SK-N-SH (cell line): ENCODE measurements around the gene ZBTB5. TPM values are rescaled to one million over a fixed set of nuclear protein-coding genes. Genes with fewer than 3 reads are reported as not detected.
A peak's percentile ranks its signal among the peaks of the same experiment; 100 is the strongest.

Source experiments
- CTCF ChIA-PET: fragments of 300-600, 350-600 bp; formaldehyde crosslinking; extraction: SDS; loops from one replicate; lab custom pipeline; 2021; lab: Yijun Ruan, JAX
- POLR2A ChIA-PET: fragments of 350-600 bp; sonication (Branson Sonifier 250); formaldehyde crosslinking; extraction: SDS; loops from one replicate; lab custom pipeline; 2020; ENCODE audit warnings: antibody characterized with exemption, inconsistent platforms; lab: Yijun Ruan, JAX
- DNase-seq: peaks from one replicate; pipeline ENCODE4 v3.0.0; 2012
- H2AFZ ChIP-seq: fragments of 200-600 bp; sonication (generic); 2 replicates; pipeline ENCODE4 v1.8.1; 2016; ENCODE audit warnings: antibody characterized with exemption, mild to moderate bottlenecking, low read depth
- H3F3A ChIP-seq: fragments of 200-600 bp; sonication (generic); replicated peaks from 2 replicates; pipeline ENCODE3; 2016; ENCODE audit warnings: antibody characterized with exemption, mild to moderate bottlenecking; ENCODE audit not compliant: insufficient read depth
- H3K27ac ChIP-seq, 2 experiments: fragments of 200-500 bp in 1 of 2; fragments of 200-600 bp in 1 of 2; sonication (Bioruptor generic) in 1 of 2; sonication (generic), shearing (Covaris generic) in 1 of 2; 2 replicates each; pipeline versions ENCODE4 v1.5.1 to v1.6.1; 2014 to 2016; ENCODE audit warnings: low read depth in 2 of 2, inconsistent platforms in 1 of 2, low read length in 1 of 2, mild to moderate bottlenecking in 1 of 2, mixed read lengths in 1 of 2
- H3K27me3 ChIP-seq: fragments of 200-600 bp; sonication (generic), shearing (Covaris generic); 2 replicates; pipeline ENCODE4 v1.6.1; 2016; ENCODE audit warnings: mixed run types; ENCODE audit not compliant: insufficient read depth
- H3K36me3 ChIP-seq, 2 experiments: fragments of 200-500 bp in 1 of 2; fragments of 200-600 bp in 1 of 2; sonication (Bioruptor generic) in 1 of 2; sonication (generic) in 1 of 2; replicated peaks in 1 of 2; 2 replicates each; pipeline versions ENCODE3 to v1.5.1; 2014 to 2016; ENCODE audit warnings: low read length in 1 of 2, mild to moderate bottlenecking in 1 of 2; ENCODE audit not compliant: insufficient read depth in 2 of 2, control insufficient read depth in 1 of 2
- H3K4me1 ChIP-seq, 2 experiments: fragments of 200-500 bp in 1 of 2; fragments of 200-600 bp in 1 of 2; sonication (Bioruptor generic) in 1 of 2; sonication (generic), shearing (Covaris generic) in 1 of 2; 2 replicates each; pipeline versions ENCODE4 v1.5.1 to v1.6.1; 2014 to 2016; ENCODE audit warnings: low read depth in 1 of 2, low read length in 1 of 2, mixed run types in 1 of 2; ENCODE audit not compliant: insufficient read depth in 2 of 2, control insufficient read depth in 1 of 2
- H3K4me2 ChIP-seq: fragments of 200-600 bp; sonication (generic), shearing (Covaris generic); 2 replicates; pipeline ENCODE4 v1.6.1; 2017; ENCODE audit warnings: mixed run types
- H3K4me3 ChIP-seq, 2 experiments: fragments of 200-500 bp in 1 of 2; fragments of 200-600 bp in 1 of 2; sonication (Bioruptor generic) in 1 of 2; sonication (generic), shearing (Covaris generic) in 1 of 2; 2 replicates each; pipeline versions ENCODE4 v1.5.1 to v1.8.1; 2014 to 2016; ENCODE audit warnings: low read depth in 2 of 2, inconsistent platforms in 1 of 2, low read length in 1 of 2, mild to moderate bottlenecking in 1 of 2, mixed read lengths in 1 of 2, moderate library complexity in 1 of 2
- H3K79me2 ChIP-seq: fragments of 200-600 bp; sonication (generic); 2 replicates; pipeline ENCODE4 v1.8.1; 2017; ENCODE audit warnings: mild to moderate bottlenecking; ENCODE audit not compliant: insufficient read depth
- H3K9ac ChIP-seq: fragments of 200-600 bp; sonication (generic); 2 replicates; pipeline ENCODE4 v1.6.1; 2017; ENCODE audit warnings: mixed run types
- H3K9me2 ChIP-seq: fragments of 200-600 bp; sonication (generic); 2 replicates; pipeline ENCODE4 v1.6.1; 2017; ENCODE audit warnings: mixed run types
- H3K9me3 ChIP-seq: fragments of 200-600 bp; sonication (generic); 2 replicates; pipeline ENCODE4 v1.6.1; 2017; ENCODE audit warnings: mixed run types, mild to moderate bottlenecking, moderate library complexity
- H4K20me1 ChIP-seq: fragments of 200-600 bp; sonication (generic); 2 replicates; pipeline ENCODE4 v1.6.1; 2017; ENCODE audit warnings: mild to moderate bottlenecking, mixed run types; ENCODE audit not compliant: insufficient read depth
- CTCF ChIP-seq: fragments of 200-600 bp; sonication (generic); IDR thresholded peaks from 2 replicates; pipeline ENCODE4 v1.6.1; 2017; ENCODE audit warnings: antibody characterized with exemption, mild to moderate bottlenecking, moderate library complexity
- GABPA ChIP-seq: IDR thresholded peaks from 2 replicates; pipeline ENCODE4 v1.4.0; 2012; ENCODE audit warnings: low read depth, mild to moderate bottlenecking
- MXI1 ChIP-seq: IDR thresholded peaks from 2 replicates; pipeline ENCODE4 v1.6.1; 2012; ENCODE audit warnings: mild to moderate bottlenecking, low read depth, low read length, improper control_type of control experiment
- POLR2AphosphoS5 ChIP-seq: IDR thresholded peaks from 2 replicates; pipeline ENCODE4 v1.6.1; 2012; ENCODE audit warnings: low read depth, low read length
- TAF1 ChIP-seq: IDR thresholded peaks from 2 replicates; pipeline ENCODE4 v1.6.1; 2012; ENCODE audit warnings: low read depth, mild to moderate bottlenecking, low read length, moderate library complexity, borderline replicate concordance
- WGBS: methylation state at CpG from one replicate; pipeline ENCODE4 v1.1.6; 2017; ENCODE audit warnings: low lambda C conversion rate; 5-methylcytosine and 5-hydroxymethylcytosine counted together
- polyA plus RNA-seq, 3 experiments: library from polyadenylated mRNA; depleted of rRNA; stranded (reverse); fragments of >200 nt; gene quantifications; 2 replicates each; pipeline ENCODE4 v1.2.3, GENCODE V29; 2012
- TF ChIP-seq, protein P1 (sequence below): IDR thresholded peaks from 2 replicates; pipeline ENCODE4 v1.4.0; 2012; ENCODE audit warnings: low read depth, borderline replicate concordance

Gene ZBTB5
- polyA plus RNA-seq, 1 of the 3 experiments (the other 2 are of a cell fraction), result 6.3 TPM

GRCh38 chr9:37407468-37407867 is 57.8 kb downstream of the ZBTB5 start:
- Histone ChIP-seq H3K4me2 (no peak overlapping the region), H3K9me3 (peaks cover 5% of the 10 kb centered on the region; the same call in 1 of the 2 replicates), H4K20me1 (no peaks in the 10 kb centered on the region), H3K9me2 (no peaks in the 10 kb centered on the region), H3K36me3 (no peaks in the 10 kb centered on the region), H3K27ac (no peak overlapping the region), H3K9ac (no peak overlapping the region), H2AFZ (no peak overlapping the region), H3K79me2 (no peaks in the 10 kb centered on the region), H3K27me3 (no peaks in the 10 kb centered on the region)
- POLR2A ChIA-PET, result no interaction called here
- peak; percentile 42 for TF ChIP-seq CTCF
- TF ChIP-seq, protein P1, sequence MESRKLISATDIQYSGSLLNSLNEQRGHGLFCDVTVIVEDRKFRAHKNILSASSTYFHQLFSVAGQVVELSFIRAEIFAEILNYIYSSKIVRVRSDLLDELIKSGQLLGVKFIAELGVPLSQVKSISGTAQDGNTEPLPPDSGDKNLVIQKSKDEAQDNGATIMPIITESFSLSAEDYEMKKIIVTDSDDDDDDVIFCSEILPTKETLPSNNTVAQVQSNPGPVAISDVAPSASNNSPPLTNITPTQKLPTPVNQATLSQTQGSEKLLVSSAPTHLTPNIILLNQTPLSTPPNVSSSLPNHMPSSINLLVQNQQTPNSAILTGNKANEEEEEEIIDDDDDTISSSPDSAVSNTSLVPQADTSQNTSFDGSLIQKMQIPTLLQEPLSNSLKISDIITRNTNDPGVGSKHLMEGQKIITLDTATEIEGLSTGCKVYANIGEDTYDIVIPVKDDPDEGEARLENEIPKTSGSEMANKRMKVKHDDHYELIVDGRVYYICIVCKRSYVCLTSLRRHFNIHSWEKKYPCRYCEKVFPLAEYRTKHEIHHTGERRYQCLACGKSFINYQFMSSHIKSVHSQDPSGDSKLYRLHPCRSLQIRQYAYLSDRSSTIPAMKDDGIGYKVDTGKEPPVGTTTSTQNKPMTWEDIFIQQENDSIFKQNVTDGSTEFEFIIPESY, result no peak
- TF ChIP-seq, all 33 proteins: peak for 1
- no peak overlapping the region for H3K4me3 ChIP-seq
- H3F3A ChIP-seq, result no peaks in the 10 kb centered on the region
- H3K4me1 ChIP-seq, result no peaks in the 10 kb centered on the region
- no peak for DNase-seq
- CTCF ChIA-PET, result interaction anchor here (1.2 kb wide), 1 partner anchor 8 kb away, joined by 4 read pairs; no protein-coding TSS in a partner anchor
- WGBS, result 74% methylated on average over 2 of the region's 2 CpGs

GRCh38 chr9:37406603-37407401 is 58.4 kb downstream of the ZBTB5 start:
- Histone ChIP-seq H3K9me3 (peaks cover 5% of the 10 kb centered on the region; the same call in 1 of the 2 replicates), H3K4me2 (no peak overlapping the region), H3F3A (no peaks in the 10 kb centered on the region), H3K27me3 (no peaks in the 10 kb centered on the region), H4K20me1 (no peaks in the 10 kb centered on the region), H3K27ac (no peak overlapping the region), H3K9ac (no peak overlapping the region), H2AFZ (no peak overlapping the region), H3K4me1 (no peaks in the 10 kb centered on the region), H3K79me2 (no peaks in the 10 kb centered on the region), H3K9me2 (no peaks in the 10 kb centered on the region), H3K4me3 (no peak overlapping the region), H3K36me3 (no peaks in the 10 kb centered on the region)
- ChIA-PET POLR2A (no interaction called here), CTCF (interaction anchor here (1.2 kb wide), 1 partner anchor 9 kb away, joined by 4 read pairs; no protein-coding TSS in a partner anchor)
- 88% methylated on average over 11 of the region's 11 CpGs for WGBS
- no peak for DNase-seq
- TF ChIP-seq GABPA, result no peak
- no peak for TF ChIP-seq MXI1
- TF ChIP-seq TAF1, result no peak
- no peak for TF ChIP-seq POLR2AphosphoS5
